Endodermal cell (in vitro differentiated cells): Measurements from ENCODE around the gene EIF4H. TPM values are rescaled to one million over a fixed set of nuclear protein-coding genes. Genes with fewer than 3 reads are reported as not detected.

Experiments
- DNase-seq: peaks from one replicate; pipeline ENCODE4 v3.0.0-alpha.2; 2017
- H3K27ac ChIP-seq: 2 replicates; pipeline ENCODE4 v1.5.1; 2013; ENCODE audit warnings: mild to moderate bottlenecking, low read depth, low read length, moderate library complexity
- H3K27me3 ChIP-seq: 2 replicates; pipeline ENCODE4 v1.6.1; 2013; ENCODE audit warnings: mild to moderate bottlenecking, low read length, moderate library complexity; ENCODE audit not compliant: insufficient read depth, control insufficient read depth, poor library complexity, severe bottlenecking
- H3K36me3 ChIP-seq: 2 replicates; pipeline ENCODE4 v1.7.0; 2013; ENCODE audit warnings: mild to moderate bottlenecking, low read length, moderate library complexity; ENCODE audit not compliant: control insufficient read depth, insufficient read depth
- H3K4me1 ChIP-seq: one replicate; pipeline ENCODE4 v1.7.0; 2013; ENCODE audit warnings: low read length; ENCODE audit not compliant: control insufficient read depth, insufficient read depth
- H3K4me3 ChIP-seq: 2 replicates; pipeline ENCODE4 v1.5.1; 2013; ENCODE audit warnings: mild to moderate bottlenecking, low read length, moderate library complexity
- H3K9ac ChIP-seq: 2 replicates; pipeline ENCODE4 v1.6.1; 2013; ENCODE audit warnings: mild to moderate bottlenecking, low read length, moderate library complexity; ENCODE audit not compliant: poor library complexity, severe bottlenecking; ENCODE audit errors: extremely low read depth
- H3K9me3 ChIP-seq: 2 replicates; pipeline ENCODE4 v1.6.1; 2013; ENCODE audit warnings: mild to moderate bottlenecking, low read length, moderate library complexity; ENCODE audit not compliant: control insufficient read depth
- H3K27ac Mint-ChIP-seq: 2 replicates; pipeline ENCODE4 v1.8.0; 2020; ENCODE audit warnings: mixed read lengths
- H3K27me3 Mint-ChIP-seq: 2 replicates; pipeline ENCODE4 v1.8.0; 2021; ENCODE audit warnings: mild to moderate bottlenecking, mixed read lengths; ENCODE audit not compliant: insufficient read depth
- H3K36me3 Mint-ChIP-seq: 2 replicates; pipeline ENCODE4 v1.8.0; 2020; ENCODE audit warnings: low read depth, mixed read lengths
- H3K4me1 Mint-ChIP-seq: 2 replicates; pipeline ENCODE4 v1.8.0; 2020; ENCODE audit warnings: mixed read lengths
- H3K4me3 Mint-ChIP-seq: 2 replicates; pipeline ENCODE4 v1.8.0; 2020; ENCODE audit warnings: mild to moderate bottlenecking, moderate library complexity, mixed read lengths
- H3K9me3 Mint-ChIP-seq: 2 replicates; pipeline ENCODE4 v1.8.0; 2020; ENCODE audit warnings: mild to moderate bottlenecking, mixed read lengths
- CTCF ChIP-seq: fragments of 200-600 bp; sonication (generic); conservative IDR thresholded peaks from 2 replicates; pipeline ENCODE4 v1.5.0; 2021; ENCODE audit warnings: antibody characterized with exemption, mild to moderate bottlenecking
- WGBS, 2 experiments: methylation state at CpG; one replicate each; pipeline versions ENCODE4 v1.1.5 to v1.1.7; 2013; ENCODE audit warnings: missing lambda C conversion rate in 2 of 2, mixed read lengths in 1 of 2; ENCODE audit not compliant: insufficient coverage in 1 of 2, insufficient read length in 1 of 2; 5-methylcytosine and 5-hydroxymethylcytosine counted together
- total RNA-seq, 2 donors: library from RNA; stranded (reverse); fragmentation: NEBNext Ultra II Directional in 1 of 2; extraction: Animal tissue kit (Norgen Biotek cat#: 25700) in 1 of 2; gene quantifications; 2 replicates in 1 of 2; 3 replicates in 1 of 2; pipeline ENCODE4 v1.2.1, GENCODE V29; 2021

Gene EIF4H
- total RNA-seq, 2 donors from 2014 or later, result 305 to 346 TPM

GRCh38 chr7:74230446-74231231 is 56.5 kb downstream of the EIF4H start:
- H3K4me1 ChIP-seq, result no peaks in the 10 kb centered on the region
- H3K36me3 ChIP-seq, result peaks cover 73% of the 10 kb centered on the region
- H3K27me3 ChIP-seq, result no peaks in the 10 kb centered on the region
- no peaks in the 10 kb centered on the region for H3K9me3 Mint-ChIP-seq
- H3K27me3 Mint-ChIP-seq, result no peaks in the 10 kb centered on the region
- DNase-seq, result no peak
- no peak overlapping the region for H3K9ac ChIP-seq
- no peak overlapping the region for H3K4me3 ChIP-seq
- H3K27ac Mint-ChIP-seq, result no peak overlapping the region
- WGBS, 2 experiments, result 95 to 97% methylated on average over 14 to 15 of the region's 15 CpGs
- H3K4me1 Mint-ChIP-seq, result no peaks in the 10 kb centered on the region
- no peak for TF ChIP-seq CTCF
- H3K36me3 Mint-ChIP-seq, result peaks cover 73% of the 10 kb centered on the region
- no peaks in the 10 kb centered on the region for H3K9me3 ChIP-seq
- H3K4me3 Mint-ChIP-seq, result no peak overlapping the region
- no peak overlapping the region for H3K27ac ChIP-seq

DNA sequence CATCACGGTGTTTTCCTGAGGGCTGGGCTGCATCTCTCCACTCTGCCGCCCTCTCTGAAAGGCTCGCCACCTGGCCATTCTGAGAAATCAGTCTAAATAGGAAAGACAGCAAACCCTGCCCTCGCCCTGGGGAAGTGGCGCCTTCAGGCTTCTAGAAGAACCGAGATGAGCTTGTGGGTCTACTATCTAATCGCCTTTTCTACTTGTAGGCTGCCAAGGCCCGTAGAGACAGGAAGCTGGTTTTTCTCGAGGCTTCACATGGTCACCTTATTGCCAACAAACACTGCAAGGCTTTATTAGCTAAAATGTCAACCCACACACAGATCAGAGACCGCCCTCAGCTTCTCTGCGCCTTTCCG is 57.1 kb downstream of the EIF4H start:
- no peak overlapping the region for H3K27ac ChIP-seq
- no peak overlapping the region for H3K9ac ChIP-seq
- no peaks in the 10 kb centered on the region for H3K4me1 ChIP-seq
- H3K4me3 ChIP-seq, result no peak overlapping the region
- no peak for TF ChIP-seq CTCF
- Mint-ChIP-seq H3K27ac (no peak overlapping the region), H3K4me3 (no peak overlapping the region), H3K4me1 (no peaks in the 10 kb centered on the region), H3K36me3 (peaks cover 73% of the 10 kb centered on the region), H3K9me3 (no peaks in the 10 kb centered on the region), H3K27me3 (no peaks in the 10 kb centered on the region)
- H3K9me3 ChIP-seq, result no peaks in the 10 kb centered on the region
- DNase-seq, result no peak
- WGBS, 2 experiments, result 95 to 96% methylated on average over 10 to 12 of the region's 12 CpGs
- no peaks in the 10 kb centered on the region for H3K27me3 ChIP-seq
- H3K36me3 ChIP-seq, result peaks cover 71% of the 10 kb centered on the region

DNA sequence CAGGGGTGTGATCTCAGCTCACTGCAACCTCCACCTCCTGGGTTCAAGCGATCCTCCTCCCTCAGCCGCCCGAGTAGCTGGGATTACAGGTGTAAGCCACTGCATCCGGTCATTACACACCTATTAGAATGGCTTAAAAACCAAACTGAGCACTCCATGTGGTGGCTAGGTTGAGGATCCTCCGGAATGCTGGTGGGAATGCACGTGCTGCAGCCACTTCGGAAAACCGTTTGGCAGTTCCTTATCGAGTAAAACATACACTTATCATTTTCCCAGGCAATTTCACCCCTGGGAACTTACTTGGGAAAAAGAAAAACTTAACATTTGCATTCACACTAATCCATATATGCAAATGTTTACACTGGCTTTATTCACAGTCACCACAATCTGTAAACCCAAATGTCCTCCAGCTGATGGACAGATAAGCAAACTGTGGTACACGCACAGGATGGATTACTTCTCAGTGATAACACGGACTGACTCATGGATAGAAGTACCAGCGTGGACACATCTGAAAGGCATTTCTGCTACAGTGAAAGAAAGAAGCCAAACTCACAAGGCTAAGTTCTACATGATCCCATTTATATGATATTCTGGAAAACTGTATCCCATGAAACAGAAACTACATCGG is 59.6 kb downstream of the EIF4H start:
- no peak overlapping the region for H3K9ac ChIP-seq
- no peak overlapping the region for H3K4me3 ChIP-seq
- H3K4me1 ChIP-seq, result no peaks in the 10 kb centered on the region
- H3K36me3 ChIP-seq, result peaks cover 84% of the 10 kb centered on the region
- no peaks in the 10 kb centered on the region for H3K4me1 Mint-ChIP-seq
- no peaks in the 10 kb centered on the region for H3K9me3 ChIP-seq
- H3K27me3 ChIP-seq, result no peaks in the 10 kb centered on the region
- TF ChIP-seq CTCF, result no peak
- H3K36me3 Mint-ChIP-seq, result peaks cover 81% of the 10 kb centered on the region
- no peaks in the 10 kb centered on the region for H3K27me3 Mint-ChIP-seq
- no peaks in the 10 kb centered on the region for H3K9me3 Mint-ChIP-seq
- 97% methylated on average over 10 to 13 of the region's 13 CpGs for WGBS, 2 experiments
- no peak overlapping the region for H3K4me3 Mint-ChIP-seq
- H3K27ac ChIP-seq, result no peak overlapping the region
- no peak for DNase-seq
- no peak overlapping the region for H3K27ac Mint-ChIP-seq
